Ovary (tissue), 3 donors: ENCODE measurements around the gene PIP.

Source experiments
- CTCF ChIP-seq, 3 donors: fragments of 450-650 bp in 2 of 3; fragments of 200-600 bp in 1 of 3; IDR thresholded peaks; one replicate each; pipeline versions ENCODE4 v1.5.1 to v1.8.0; 2016 to 2022; ENCODE audit warnings: antibody characterized with exemption in 3 of 3, mild to moderate bottlenecking in 1 of 3
- POLR2A ChIP-seq: fragments of 450-650 bp; IDR thresholded peaks from one replicate; pipeline ENCODE4 v1.6.1; 2017; ENCODE audit warnings: antibody characterized with exemption, mild to moderate bottlenecking, moderate library complexity
- donor health status: DM: no; HTN: no; CAD: no.

- no peak for TF ChIP-seq POLR2A
- TF ChIP-seq CTCF (IDR thresholded peaks at IDR 0.05), result no peak
Observed at GRCh38 chr7:143181349-143181748, 49.5 kb downstream of the PIP start.
